Retinal pigment epithelial cell (primary cell): ENCODE measurements around the gene CHN1.
A peak's percentile ranks its signal among the peaks of the same experiment; 100 is the strongest.

Experiments
- DNase-seq: peaks from one replicate; pipeline ENCODE4 v3.0.0-alpha.2; 2010; ENCODE audit warnings: low read depth
- H3K4me3 ChIP-seq: 2 replicates; pipeline ENCODE4 v1.5.1; 2011; ENCODE audit warnings: mild to moderate bottlenecking, low read length, control low read depth, moderate library complexity
- TF ChIP-seq, protein P1 (sequence below): conservative IDR thresholded peaks from 2 replicates; pipeline ENCODE4 v1.5.1; 2011; ENCODE audit warnings: low read depth, low read length, control low read depth, inconsistent platforms

The CHN1 gene

DNA sequence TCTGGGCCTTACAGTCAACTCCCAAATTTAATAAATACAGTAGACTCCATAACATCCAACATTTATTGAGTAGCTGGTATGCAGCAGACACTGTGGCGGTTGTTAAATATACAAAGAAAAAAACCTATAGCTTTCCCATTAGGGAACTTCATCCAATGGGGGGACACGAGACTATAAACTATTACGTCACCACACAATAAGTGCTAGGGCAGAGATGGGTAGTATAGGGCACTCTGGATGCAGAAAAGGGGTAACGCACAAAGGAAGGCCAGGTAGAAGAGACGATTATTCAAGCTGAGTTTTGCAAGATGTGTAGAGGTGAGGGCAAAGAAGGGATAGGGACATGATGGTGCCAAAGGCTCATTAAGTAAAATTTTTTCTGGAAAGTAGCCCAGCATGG lies 10.8 kb downstream of the CHN1 start:
- no peak for DNase-seq
- TF ChIP-seq, protein P1, sequence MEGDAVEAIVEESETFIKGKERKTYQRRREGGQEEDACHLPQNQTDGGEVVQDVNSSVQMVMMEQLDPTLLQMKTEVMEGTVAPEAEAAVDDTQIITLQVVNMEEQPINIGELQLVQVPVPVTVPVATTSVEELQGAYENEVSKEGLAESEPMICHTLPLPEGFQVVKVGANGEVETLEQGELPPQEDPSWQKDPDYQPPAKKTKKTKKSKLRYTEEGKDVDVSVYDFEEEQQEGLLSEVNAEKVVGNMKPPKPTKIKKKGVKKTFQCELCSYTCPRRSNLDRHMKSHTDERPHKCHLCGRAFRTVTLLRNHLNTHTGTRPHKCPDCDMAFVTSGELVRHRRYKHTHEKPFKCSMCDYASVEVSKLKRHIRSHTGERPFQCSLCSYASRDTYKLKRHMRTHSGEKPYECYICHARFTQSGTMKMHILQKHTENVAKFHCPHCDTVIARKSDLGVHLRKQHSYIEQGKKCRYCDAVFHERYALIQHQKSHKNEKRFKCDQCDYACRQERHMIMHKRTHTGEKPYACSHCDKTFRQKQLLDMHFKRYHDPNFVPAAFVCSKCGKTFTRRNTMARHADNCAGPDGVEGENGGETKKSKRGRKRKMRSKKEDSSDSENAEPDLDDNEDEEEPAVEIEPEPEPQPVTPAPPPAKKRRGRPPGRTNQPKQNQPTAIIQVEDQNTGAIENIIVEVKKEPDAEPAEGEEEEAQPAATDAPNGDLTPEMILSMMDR, result no peak
- no peak overlapping the region for H3K4me3 ChIP-seq

DNA sequence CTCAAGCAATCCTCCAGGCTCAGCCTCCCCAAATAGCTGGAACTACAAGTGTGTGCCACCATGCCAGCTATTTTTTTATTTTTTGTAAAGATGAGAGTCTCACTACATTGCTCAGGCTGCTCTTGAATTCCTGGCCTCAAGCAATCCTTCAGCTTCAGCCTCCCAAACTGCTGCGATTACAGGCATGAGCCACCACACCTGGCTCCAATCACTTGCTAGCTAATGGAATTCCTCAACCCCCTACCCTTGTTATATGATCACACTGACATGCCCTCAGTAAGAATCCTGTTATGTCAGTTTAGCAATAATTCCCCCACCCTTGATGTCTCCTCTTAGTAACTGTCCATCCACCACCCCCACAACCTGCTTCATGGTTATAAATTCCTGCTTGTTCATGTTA lies 12.3 kb downstream of the CHN1 start:
- TF ChIP-seq, protein P1, result no peak
- H3K4me3 ChIP-seq, result no peak overlapping the region
- DNase-seq, result no peak

DNA sequence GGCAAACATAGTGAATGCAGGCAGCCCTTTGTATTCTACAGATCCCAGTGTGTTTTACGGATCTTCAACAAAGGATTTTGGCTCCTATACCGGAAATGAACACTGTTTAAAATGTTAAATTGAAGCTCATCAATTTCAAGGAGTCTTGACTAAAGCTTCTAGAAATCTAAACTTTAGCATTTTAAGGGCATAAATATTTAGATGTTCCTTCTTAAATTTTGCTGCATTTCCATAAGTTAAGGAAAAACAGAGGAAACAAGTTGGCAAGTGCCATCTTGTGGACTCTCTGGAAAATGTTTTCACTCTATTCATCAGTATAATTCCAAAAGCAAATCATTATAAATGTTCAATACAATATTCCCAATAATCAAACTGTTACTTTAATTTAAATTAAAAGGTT lies 19.6 kb downstream of the CHN1 start:
- no peak for DNase-seq
- H3K4me3 ChIP-seq, result no peak overlapping the region
- TF ChIP-seq, protein P1, result peak; percentile 57

DNA sequence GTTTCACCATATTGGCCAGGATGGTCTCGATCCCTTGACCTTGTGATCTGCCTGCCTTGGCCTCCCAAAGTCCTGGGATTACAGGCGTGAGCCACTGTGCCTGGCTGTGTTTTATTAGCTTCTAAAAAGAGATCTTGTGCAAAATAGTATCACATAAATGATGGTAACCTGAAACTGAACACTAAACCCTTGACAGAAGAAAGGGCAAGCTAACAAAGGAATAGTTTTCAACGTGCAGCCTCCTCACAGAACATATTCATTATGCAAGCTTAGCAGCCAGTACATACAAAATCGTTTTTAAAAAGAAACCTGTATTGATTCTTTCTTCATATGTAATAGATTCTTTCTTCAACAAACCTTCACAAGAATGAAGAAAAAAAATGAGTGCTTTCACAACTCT lies 20.6 kb downstream of the CHN1 start:
- no peak overlapping the region for H3K4me3 ChIP-seq
- TF ChIP-seq, protein P1, result no peak
- no peak for DNase-seq

DNA sequence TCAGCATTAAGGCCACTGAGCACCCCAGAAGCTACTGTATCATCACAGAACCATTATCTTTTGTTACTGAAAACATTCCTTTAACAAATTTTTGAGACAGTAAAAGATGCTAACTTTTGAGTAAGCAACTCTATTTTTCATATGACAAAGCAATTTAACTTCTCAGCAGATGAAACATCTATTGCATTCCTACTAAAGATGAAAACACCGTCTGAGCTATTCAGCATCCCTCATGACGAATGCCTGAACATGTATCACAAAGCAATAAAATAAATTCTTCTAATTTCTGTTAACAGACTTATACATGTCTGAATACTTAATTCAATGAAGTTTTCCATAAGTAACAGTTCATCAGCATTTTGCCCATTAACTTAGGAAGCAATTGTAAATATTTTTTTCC lies 23.9 kb downstream of the CHN1 start:
- no peak overlapping the region for H3K4me3 ChIP-seq
- TF ChIP-seq, protein P1, result no peak
- DNase-seq, result no peak

DNA sequence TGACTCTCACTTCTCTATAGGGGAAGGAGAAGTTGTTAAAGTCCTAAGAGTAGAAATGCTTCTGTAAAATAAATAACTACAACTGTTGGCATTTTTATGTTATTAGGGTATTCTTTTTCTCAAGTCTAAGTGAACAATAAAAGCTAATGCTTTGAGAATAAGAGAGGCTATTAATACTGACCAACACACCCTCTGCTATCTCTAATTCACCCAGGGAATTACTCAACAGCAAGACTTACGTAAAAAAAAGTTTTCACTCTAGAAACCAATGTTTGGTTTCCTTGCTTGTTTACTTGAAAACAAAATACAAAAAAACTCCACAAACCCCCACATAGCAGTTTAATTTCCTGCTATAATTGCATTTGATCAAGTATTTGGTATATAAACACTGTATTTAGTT lies 25.2 kb downstream of the CHN1 start:
- TF ChIP-seq, protein P1, result no peak
- DNase-seq, result no peak
- H3K4me3 ChIP-seq, result no peak overlapping the region

DNA sequence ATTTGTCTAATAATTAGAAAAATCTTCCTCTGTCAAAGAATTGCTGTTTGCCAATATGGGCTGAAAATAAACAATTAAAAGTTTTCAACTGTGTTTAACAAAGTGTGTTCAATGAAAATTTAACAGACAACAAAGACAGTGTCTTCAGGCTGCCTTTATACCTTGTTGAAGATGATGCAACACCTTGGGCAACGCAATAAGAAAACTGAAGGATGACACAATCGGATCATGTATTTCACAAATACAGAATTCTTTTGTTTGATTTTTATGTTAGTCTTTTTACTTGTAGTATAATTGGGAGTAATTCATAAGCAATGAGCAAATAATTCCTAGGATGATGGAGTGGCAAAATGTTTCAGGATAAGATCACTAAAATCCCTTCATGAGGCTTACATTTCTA lies 27.8 kb downstream of the CHN1 start:
- TF ChIP-seq, protein P1, result no peak
- DNase-seq, result no peak
- no peak overlapping the region for H3K4me3 ChIP-seq
